GM10266 (cell line): ENCODE results near the gene CD4.

Experiments
- DNase-seq: peaks from one replicate; pipeline ENCODE4 v3.0.0; 2012; ENCODE audit errors: extremely low spot score
- CTCF ChIP-seq: IDR thresholded peaks from 2 replicates; pipeline ENCODE4 v1.5.1; 2012; ENCODE audit warnings: mild to moderate bottlenecking, low read depth; ENCODE audit not compliant: control insufficient read depth, insufficient read depth; ENCODE audit errors: missing control alignments

CD4 gene

GRCh38 chr12:6827982-6828780 is 38.9 kb downstream of the CD4 start, which contains the start of gene P3H3:
Gene P3H3 (plus strand): TSS chr12:6828407. CDS start chr12:6828441, 34 bp downstream.
- TF ChIP-seq CTCF = peak; percentile 40
- no peak for DNase-seq

- DNase-seq = no peak
- TF ChIP-seq CTCF = no peak
Measured at GRCh38 chr12:6828781-6829535, 39.6 kb downstream of the CD4 start.

- DNase-seq = no peak
- TF ChIP-seq CTCF = no peak
Measured at GRCh38 chr12:6829536-6830220, 40.4 kb downstream of the CD4 start.

- DNase-seq = no peak
- no peak for TF ChIP-seq CTCF
Measured at GRCh38 chr12:6830286-6830890, 41.1 kb downstream of the CD4 start.

GRCh38 chr12:6830999-6831398 is 41.7 kb downstream of the CD4 start:
- DNase-seq = no peak
- no peak for TF ChIP-seq CTCF

GRCh38 chr12:6831450-6831995 is 42.2 kb downstream of the CD4 start:
- TF ChIP-seq CTCF = no peak
- no peak for DNase-seq
